SU-DHL-6 (cell line): ENCODE results near the gene TRAPPC3L.

Experiments
- H2AFZ ChIP-seq: fragments of 200-600 bp; sonication (generic); 2 replicates; pipeline ENCODE4 v1.6.1; 2014; ENCODE audit warnings: low read depth, mild to moderate bottlenecking, moderate library complexity, mixed read lengths, antibody characterized with exemption, low read length; ENCODE audit not compliant: severe bottlenecking
- H3F3A ChIP-seq: fragments of 200-600 bp; shearing (Covaris generic); 2 replicates; pipeline ENCODE4 v1.6.0; 2016; ENCODE audit warnings: antibody characterized with exemption, mild to moderate bottlenecking; ENCODE audit not compliant: insufficient read depth
- H3K27ac ChIP-seq: fragments of 200-600 bp; sonication (generic); 2 replicates; pipeline ENCODE4 v1.5.1; 2016; ENCODE audit warnings: low read depth, mild to moderate bottlenecking, low read length, moderate library complexity, mixed read lengths
- H3K27me3 ChIP-seq: fragments of 200-600 bp; sonication (generic), shearing (Covaris generic); 2 replicates; pipeline ENCODE4 v1.6.0; 2014; ENCODE audit warnings: mild to moderate bottlenecking, low read length
- H3K36me3 ChIP-seq: fragments of 200-600 bp; sonication (generic); 2 replicates; pipeline ENCODE4 v1.6.1; 2014; ENCODE audit warnings: mild to moderate bottlenecking, low read length, mixed read lengths
- H3K4me2 ChIP-seq: fragments of 300-600, 200-600 bp; shearing (Covaris generic), sonication (generic); 2 replicates; pipeline ENCODE4 v1.6.0; 2014; ENCODE audit warnings: low read length, low read depth, mild to moderate bottlenecking; ENCODE audit not compliant: poor library complexity, severe bottlenecking
- H3K4me3 ChIP-seq: fragments of 200-600 bp; sonication (generic); 2 replicates; pipeline ENCODE4 v1.5.1; 2014; ENCODE audit warnings: antibody characterized with exemption, low read length, mild to moderate bottlenecking, mixed read lengths; ENCODE audit not compliant: insufficient read depth, poor library complexity, severe bottlenecking
- H3K79me2 ChIP-seq: fragments of 200-600 bp; sonication (generic); 2 replicates; pipeline ENCODE4 v1.6.1; 2014; ENCODE audit warnings: mild to moderate bottlenecking, low read length, moderate library complexity; ENCODE audit not compliant: insufficient read depth
- H3K9ac ChIP-seq: fragments of 200-600 bp; sonication (generic); 2 replicates; pipeline ENCODE4 v1.7.0; 2014; ENCODE audit warnings: mild to moderate bottlenecking, low read length
- H3K9me2 ChIP-seq: fragments of 200-600 bp; sonication (generic); replicated peaks from 2 replicates; pipeline ENCODE4 v1.6.1; 2014; ENCODE audit warnings: low read length; ENCODE audit not compliant: insufficient read depth
- H3K9me3 ChIP-seq: fragments of 200-600 bp; sonication (generic); 2 replicates; pipeline ENCODE4 v1.6.1; 2014; ENCODE audit warnings: low read length, mixed read lengths; ENCODE audit not compliant: insufficient read depth
- H4K20me1 ChIP-seq: fragments of 200-600 bp; sonication (generic); 2 replicates; pipeline ENCODE4 v1.6.1; 2014; ENCODE audit warnings: low read depth, mild to moderate bottlenecking, antibody characterized with exemption, low read length, moderate library complexity, mixed read lengths
- CTCF ChIP-seq: fragments of 200-600 bp; sonication (generic); IDR thresholded peaks from one replicate; pipeline ENCODE4 v1.5.1; 2017; ENCODE audit warnings: antibody characterized with exemption, mild to moderate bottlenecking, low read length, moderate library complexity; ENCODE audit not compliant: insufficient read depth, poor library complexity, severe bottlenecking
- EZH2phosphoT487 ChIP-seq: fragments of 200-600 bp; sonication (generic), shearing (Covaris generic); conservative IDR thresholded peaks from 2 replicates; pipeline ENCODE4 v1.6.1; 2018; ENCODE audit warnings: mild to moderate bottlenecking, antibody characterized with exemption, low read length, moderate library complexity, mixed read lengths

The TRAPPC3L gene

GRCh38 chr6:116451916-116452315 lies 93.6 kb downstream of the TRAPPC3L start:
- H3K9me3 ChIP-seq = no peaks in the 10 kb centered on the region
- TF ChIP-seq EZH2phosphoT487 (no peak), CTCF (no peak)
- H3K27me3 ChIP-seq = no peaks in the 10 kb centered on the region
- no peak overlapping the region for H3K4me2 ChIP-seq
- no peak overlapping the region for H3K4me3 ChIP-seq
- H3K36me3 ChIP-seq = no peaks in the 10 kb centered on the region
- no peaks in the 10 kb centered on the region for H3K79me2 ChIP-seq
- no peaks in the 10 kb centered on the region for H3K9me2 ChIP-seq
- no peaks in the 10 kb centered on the region for H4K20me1 ChIP-seq
- H2AFZ ChIP-seq = no peak overlapping the region
- no peak overlapping the region for H3K27ac ChIP-seq
- H3F3A ChIP-seq = no peaks in the 10 kb centered on the region
- H3K9ac ChIP-seq = no peak overlapping the region

GRCh38 chr6:116450769-116451740 lies 94.4 kb downstream of the TRAPPC3L start:
- no peak overlapping the region for H3K4me2 ChIP-seq
- no peak overlapping the region for H3K4me3 ChIP-seq

DNA sequence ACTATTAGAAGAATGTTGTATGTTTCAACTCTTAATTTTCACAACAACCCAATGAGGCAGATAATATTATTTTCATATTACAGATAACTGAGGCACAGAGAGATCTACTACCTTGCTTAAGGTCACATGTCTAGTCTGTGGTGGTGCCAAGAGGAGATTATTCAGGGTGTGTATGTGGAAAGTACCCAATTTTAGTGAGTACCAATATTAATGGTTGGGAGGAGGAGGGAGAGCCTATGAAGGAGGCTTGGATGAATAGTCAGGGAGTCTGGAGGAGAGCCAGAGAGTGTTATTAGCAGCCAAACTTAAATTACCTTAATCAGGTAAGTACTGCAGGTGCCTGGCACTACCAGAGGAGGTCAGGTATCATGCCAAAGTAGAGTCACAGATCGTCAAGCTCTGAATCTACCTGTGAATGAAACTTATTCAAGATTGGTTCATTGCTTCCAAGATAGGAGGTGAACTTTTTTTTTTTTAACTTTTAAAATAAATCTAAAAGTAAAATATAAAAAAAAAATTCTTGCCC lies 95.2 kb downstream of the TRAPPC3L start:
- H3K9me2 ChIP-seq = no peaks in the 10 kb centered on the region
- H3K27ac ChIP-seq = no peak overlapping the region
- no peaks in the 10 kb centered on the region for H4K20me1 ChIP-seq
- H3K9me3 ChIP-seq = no peaks in the 10 kb centered on the region
- H3K4me2 ChIP-seq = no peak overlapping the region
- H3K36me3 ChIP-seq = no peaks in the 10 kb centered on the region
- no peak for TF ChIP-seq CTCF
- no peak for TF ChIP-seq EZH2phosphoT487
- no peak overlapping the region for H3K9ac ChIP-seq
- H2AFZ ChIP-seq = no peak overlapping the region
- H3K27me3 ChIP-seq = no peaks in the 10 kb centered on the region
- H3F3A ChIP-seq = no peaks in the 10 kb centered on the region
- H3K79me2 ChIP-seq = no peaks in the 10 kb centered on the region
- no peak overlapping the region for H3K4me3 ChIP-seq

More at GRCh38 chr6:116450769-116451740, 94.4 kb downstream of the TRAPPC3L start:
- Histone ChIP-seq H3K9me3 (no peaks in the 10 kb centered on the region), H3K36me3 (no peaks in the 10 kb centered on the region), H3F3A (no peaks in the 10 kb centered on the region), H3K79me2 (no peaks in the 10 kb centered on the region), H3K9me2 (no peaks in the 10 kb centered on the region), H3K27me3 (no peaks in the 10 kb centered on the region), H4K20me1 (no peaks in the 10 kb centered on the region), H3K9ac (no peak overlapping the region), H3K27ac (no peak overlapping the region), H2AFZ (no peak overlapping the region)
- TF ChIP-seq CTCF (no peak), EZH2phosphoT487 (no peak)
